OCI-LY7 (cell line): ENCODE results near the gene PDZD2. TPM values are rescaled to one million over a fixed set of nuclear protein-coding genes. Genes with fewer than 3 reads are reported as not detected.

Experiments used
- BruUV-seq: library from RNA; stranded (reverse); fragments of 400-500 nt; replicated peaks from 2 replicates; lab custom pipeline; 2021; lab: Mats Ljungman, UMichigan
- CTCF ChIA-PET: fragments of 300-600 bp; sonication (Branson Sonifier 250); formaldehyde crosslinking; loops from one replicate; lab custom pipeline; 2022; ENCODE audit warnings: antibody characterized with exemption; ENCODE audit not compliant: unreplicated experiment; lab: Charles Lee
- POLR2A ChIA-PET: fragments of 300-600 bp; sonication (Branson Sonifier 250); formaldehyde crosslinking; loops from one replicate; lab custom pipeline; 2022; ENCODE audit warnings: antibody characterized with exemption; lab: Charles Lee
- DNase-seq: peaks from one replicate; pipeline ENCODE4 v3.0.0-alpha.2; 2015; ENCODE audit warnings: low spot score
- H2AFZ ChIP-seq: fragments of 200-600 bp; sonication (generic), shearing (Covaris generic); 2 replicates; pipeline ENCODE4 v1.6.1; 2014; ENCODE audit warnings: mild to moderate bottlenecking, antibody characterized with exemption, low read length, moderate library complexity
- H3K27ac ChIP-seq: fragments of 200-600 bp; sonication (generic); 2 replicates; pipeline ENCODE4 v1.5.1; 2014; ENCODE audit warnings: mixed run types, low read depth, mild to moderate bottlenecking, moderate library complexity, low read length, inconsistent platforms; ENCODE audit not compliant: poor library complexity, severe bottlenecking
- H3K36me3 ChIP-seq: fragments of 200-600 bp; sonication (generic); 2 replicates; pipeline ENCODE4 v1.6.1; 2014; ENCODE audit warnings: mild to moderate bottlenecking, antibody characterized with exemption, low read length, moderate library complexity, mixed read lengths; ENCODE audit not compliant: insufficient read depth
- H3K4me1 ChIP-seq: fragments of 200-600 bp; sonication (generic); 2 replicates; pipeline ENCODE4 v1.5.1; 2014; ENCODE audit warnings: mild to moderate bottlenecking, low read length; ENCODE audit not compliant: insufficient read depth, poor library complexity, severe bottlenecking
- H3K4me2 ChIP-seq: fragments of 200-600 bp; sonication (generic); 2 replicates; pipeline ENCODE4 v1.6.1; 2014; ENCODE audit warnings: mild to moderate bottlenecking, low read length
- H3K4me3 ChIP-seq: fragments of 200-600 bp; sonication (generic); 2 replicates; pipeline ENCODE4 v1.5.1; 2014; ENCODE audit warnings: mild to moderate bottlenecking, low read depth, low read length; ENCODE audit not compliant: poor library complexity, severe bottlenecking
- H3K79me2 ChIP-seq: fragments of 200-600 bp; sonication (generic); 2 replicates; pipeline ENCODE4 v1.6.1; 2016; ENCODE audit warnings: low read depth, mild to moderate bottlenecking, low read length, moderate library complexity, mixed read lengths; ENCODE audit not compliant: insufficient read depth
- H3K9me2 ChIP-seq: fragments of 200-600 bp; sonication (generic); 2 replicates; pipeline ENCODE4 v1.6.1; 2016; ENCODE audit warnings: mild to moderate bottlenecking, low read length, mixed read lengths; ENCODE audit not compliant: insufficient read depth
- H3K9me3 ChIP-seq: fragments of 200-600 bp; sonication (generic); 2 replicates; pipeline ENCODE4 v1.6.1; 2014; ENCODE audit warnings: mild to moderate bottlenecking, mixed run types, low read length, mixed read lengths
- H4K20me1 ChIP-seq: fragments of 200-600 bp; sonication (generic); 2 replicates; pipeline ENCODE4 v1.6.1; 2014; ENCODE audit warnings: mild to moderate bottlenecking, antibody characterized with exemption, low read length, moderate library complexity, mixed read lengths; ENCODE audit not compliant: insufficient read depth
- CTCF ChIP-seq: fragments of 200-600 bp; sonication (generic); conservative IDR thresholded peaks from 2 replicates; pipeline ENCODE4 v1.5.1; 2014; ENCODE audit warnings: mild to moderate bottlenecking, antibody characterized with exemption, low read length, moderate library complexity, mixed read lengths
- EZH2phosphoT487 ChIP-seq: fragments of 200-600 bp; sonication (generic); IDR thresholded peaks from 2 replicates; pipeline ENCODE4 v1.6.1; 2018; ENCODE audit warnings: low read depth, borderline replicate concordance, mild to moderate bottlenecking, mixed run types, antibody characterized with exemption, low read length, moderate library complexity, mixed read lengths
- intact Hi-C: fragments of 100-400 bp; cut with micrococcal nuclease; formaldehyde crosslinking; loops from one replicate; pipeline ENCODE4 v1.10.0; 2022; ENCODE audit not compliant: unreplicated experiment
- total RNA-seq, 2 experiments: library from RNA; depleted of rRNA in 1 of 2; stranded (reverse); fragments of >200 nt in 1 of 2; shearing (Covaris generic) in 1 of 2; gene quantifications; 2 replicates each; pipeline ENCODE4 v1.2.3, GENCODE V29; 2014 to 2022

The PDZD2 gene
- total RNA-seq, 2 experiments from 2014 or later, result 8.6 to 10.6 TPM

- no peak for DNase-seq
- CTCF ChIA-PET, result no interaction called here
Observed at GRCh38 chr5:31641575-31641974, 2.6 kb downstream of the PDZD2 start.

GRCh38 chr5:31645420-31646081 lies 6.6 kb downstream of the PDZD2 start:
- CTCF ChIA-PET, result no interaction called here

More at GRCh38 chr5:31641575-31641974, 2.6 kb downstream of the PDZD2 start:
- Histone ChIP-seq H2AFZ (no peak overlapping the region), H3K9me2 (no peaks in the 10 kb centered on the region), H3K27ac (no peak overlapping the region), H3K79me2 (no peaks in the 10 kb centered on the region), H3K9me3 (no peaks in the 10 kb centered on the region), H3K36me3 (no peaks in the 10 kb centered on the region), H4K20me1 (no peaks in the 10 kb centered on the region), H3K4me3 (no peak overlapping the region), H3K4me1 (peaks cover 2% of the 10 kb centered on the region), H3K4me2 (no peak overlapping the region)
- intact Hi-C loops, result no loop called here
- TF ChIP-seq EZH2phosphoT487 (no peak), CTCF (no peak)
- POLR2A ChIA-PET, result interaction anchor here (0.7 kb wide), 1 partner anchor 19 kb away, joined by 3 read pairs; no protein-coding TSS in a partner anchor
- no TSS peak for BruUV-seq

More at GRCh38 chr5:31645420-31646081, 6.6 kb downstream of the PDZD2 start:
- Histone ChIP-seq H3K36me3 (no peaks in the 10 kb centered on the region), H3K27ac (no peak overlapping the region), H3K79me2 (no peaks in the 10 kb centered on the region), H3K4me1 (no peaks in the 10 kb centered on the region), H3K4me2 (no peak overlapping the region), H3K9me2 (no peaks in the 10 kb centered on the region), H3K9me3 (no peaks in the 10 kb centered on the region), H4K20me1 (no peaks in the 10 kb centered on the region), H2AFZ (no peak overlapping the region), H3K4me3 (no peak overlapping the region)
- POLR2A ChIA-PET, result no interaction called here
- BruUV-seq, result no TSS peak
- DNase-seq, result no peak
- intact Hi-C loops, result no loop called here
- TF ChIP-seq EZH2phosphoT487 (no peak), CTCF (no peak)
